Measurements from ENCODE around the gene PPP5C. TPM values are rescaled to one million over a fixed set of nuclear protein-coding genes. Genes with fewer than 3 reads are reported as not detected.
A peak's percentile ranks its signal among the peaks of the same experiment; 100 is the strongest.

Gene PPP5C
- total and polyA plus RNA-seq, 2 experiments from 2014 or later: 120 to 130 TPM

- Histone ChIP-seq H3K36me3 (peaks cover 76% of the 10 kb centered on the region), H3K4me3 (no peak overlapping the region)
Observed at GRCh38 chr19:46324277-46324676, 22.6 kb upstream of the PPP5C start.

DNA sequence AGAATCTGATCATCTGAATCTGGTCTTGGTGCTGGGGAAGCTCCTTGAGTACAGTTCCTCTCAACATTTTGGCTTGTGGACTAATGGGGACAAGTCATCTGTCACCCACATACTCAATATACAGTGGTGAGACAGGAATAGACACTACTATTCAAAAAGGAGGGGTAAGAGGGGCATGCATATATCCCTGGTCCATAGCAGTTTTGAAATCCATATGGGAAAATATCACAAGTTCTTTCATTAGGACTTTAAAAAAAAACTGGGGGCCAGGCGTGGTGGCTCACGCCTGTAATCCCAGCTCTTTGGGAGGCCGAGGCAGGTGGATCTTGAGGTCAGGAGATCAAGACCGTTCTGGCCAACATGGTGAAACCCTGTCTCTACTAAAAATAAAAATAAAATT lies 20.3 kb upstream of the PPP5C start:
- H3K4me3 ChIP-seq: no peak overlapping the region
- TF ChIP-seq, protein P1, sequence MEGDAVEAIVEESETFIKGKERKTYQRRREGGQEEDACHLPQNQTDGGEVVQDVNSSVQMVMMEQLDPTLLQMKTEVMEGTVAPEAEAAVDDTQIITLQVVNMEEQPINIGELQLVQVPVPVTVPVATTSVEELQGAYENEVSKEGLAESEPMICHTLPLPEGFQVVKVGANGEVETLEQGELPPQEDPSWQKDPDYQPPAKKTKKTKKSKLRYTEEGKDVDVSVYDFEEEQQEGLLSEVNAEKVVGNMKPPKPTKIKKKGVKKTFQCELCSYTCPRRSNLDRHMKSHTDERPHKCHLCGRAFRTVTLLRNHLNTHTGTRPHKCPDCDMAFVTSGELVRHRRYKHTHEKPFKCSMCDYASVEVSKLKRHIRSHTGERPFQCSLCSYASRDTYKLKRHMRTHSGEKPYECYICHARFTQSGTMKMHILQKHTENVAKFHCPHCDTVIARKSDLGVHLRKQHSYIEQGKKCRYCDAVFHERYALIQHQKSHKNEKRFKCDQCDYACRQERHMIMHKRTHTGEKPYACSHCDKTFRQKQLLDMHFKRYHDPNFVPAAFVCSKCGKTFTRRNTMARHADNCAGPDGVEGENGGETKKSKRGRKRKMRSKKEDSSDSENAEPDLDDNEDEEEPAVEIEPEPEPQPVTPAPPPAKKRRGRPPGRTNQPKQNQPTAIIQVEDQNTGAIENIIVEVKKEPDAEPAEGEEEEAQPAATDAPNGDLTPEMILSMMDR (IDR thresholded peaks at IDR 0.05; ENCODE audit: low read depth, low read length): no peak
- H3K9me3 ChIP-seq (ENCODE audit: low read depth): no peaks in the 10 kb centered on the region
- no peak overlapping the region for H3K27ac ChIP-seq
- no peak for DNase-seq (ENCODE audit: low read depth in 1 of 2, low spot score in 1 of 2)
- no peaks in the 10 kb centered on the region for H3K27me3 ChIP-seq
- H3K36me3 ChIP-seq: peaks cover 67% of the 10 kb centered on the region
- no peaks in the 10 kb centered on the region for H3K4me1 ChIP-seq (ENCODE audit: low read depth)

More at GRCh38 chr19:46324277-46324676, 22.6 kb upstream of the PPP5C start:
- DNase-seq (ENCODE audit: low read depth in 1 of 2, low spot score in 1 of 2): no peak
- Histone ChIP-seq H3K4me1 (ENCODE audit: low read depth) (no peaks in the 10 kb centered on the region), H3K9me3 (ENCODE audit: low read depth) (no peaks in the 10 kb centered on the region), H3K27me3 (no peaks in the 10 kb centered on the region), H3K27ac (no peak overlapping the region)
- TF ChIP-seq, protein P1 (IDR thresholded peaks at IDR 0.05; ENCODE audit: low read depth, low read length): no peak

DNA sequence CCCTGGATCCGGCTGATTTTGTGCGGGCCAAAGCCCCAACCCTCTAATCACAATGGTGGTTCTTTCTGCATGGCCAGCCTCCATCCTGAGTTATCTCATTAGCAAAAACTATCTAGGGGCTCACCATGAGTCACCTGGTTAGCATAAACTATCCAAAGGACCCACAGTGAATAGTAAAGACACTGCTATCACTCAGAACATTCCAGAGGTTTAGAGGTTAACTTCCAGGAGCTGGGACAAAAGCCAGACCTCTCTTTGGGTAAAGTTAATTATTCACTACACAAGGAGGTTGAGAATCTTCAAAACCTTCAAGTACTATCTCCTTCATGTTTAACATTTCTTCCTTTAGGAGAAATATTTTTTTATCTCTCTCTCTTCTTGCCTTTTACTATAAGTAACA lies 18.8 kb upstream of the PPP5C start:
- H3K27me3 ChIP-seq: no peaks in the 10 kb centered on the region
- DNase-seq (ENCODE audit: low read depth in 1 of 2, low spot score in 1 of 2): no peak
- H3K4me3 ChIP-seq: no peak overlapping the region
- peak overlapping the region; percentile 58 for H3K27ac ChIP-seq
- H3K4me1 ChIP-seq (ENCODE audit: low read depth): no peaks in the 10 kb centered on the region
- peaks cover 57% of the 10 kb centered on the region for H3K36me3 ChIP-seq
- TF ChIP-seq, protein P1 (IDR thresholded peaks at IDR 0.05; ENCODE audit: low read depth, low read length): no peak
- H3K9me3 ChIP-seq (ENCODE audit: low read depth): no peaks in the 10 kb centered on the region

- Histone ChIP-seq H3K27ac (no peak overlapping the region), H3K4me1 (ENCODE audit: low read depth) (no peaks in the 10 kb centered on the region), H3K4me3 (no peak overlapping the region), H3K9me3 (ENCODE audit: low read depth) (no peaks in the 10 kb centered on the region), H3K36me3 (peaks cover 39% of the 10 kb centered on the region), H3K27me3 (no peaks in the 10 kb centered on the region)
- DNase-seq (ENCODE audit: low read depth in 1 of 2, low spot score in 1 of 2): no peak
- TF ChIP-seq, protein P1 (IDR thresholded peaks at IDR 0.05; ENCODE audit: low read depth, low read length): no peak
Observed at GRCh38 chr19:46330319-46330918, 16.5 kb upstream of the PPP5C start.

- no peak overlapping the region for H3K4me3 ChIP-seq
- no peaks in the 10 kb centered on the region for H3K27me3 ChIP-seq
- H3K4me1 ChIP-seq (ENCODE audit: low read depth): peaks cover 10% of the 10 kb centered on the region
- DNase-seq (ENCODE audit: low read depth in 1 of 2, low spot score in 1 of 2): no peak
- TF ChIP-seq, protein P1 (IDR thresholded peaks at IDR 0.05; ENCODE audit: low read depth, low read length): no peak
- no peaks in the 10 kb centered on the region for H3K9me3 ChIP-seq (ENCODE audit: low read depth)
- H3K36me3 ChIP-seq: peaks cover 24% of the 10 kb centered on the region
- H3K27ac ChIP-seq: no peak overlapping the region
Observed at GRCh38 chr19:46337487-46337886, 9.4 kb upstream of the PPP5C start.
